CD4-positive, alpha-beta T cell treated with Interleukin-21 for 1 hour (primary cell): Measurements from ENCODE around the gene ECI1.

Experiments
- DNase-seq: peaks from one replicate; pipeline ENCODE4 v3.0.0-alpha.2; 2020

ECI1 gene

GRCh38 chr16:2194166-2194834, 57.1 kb downstream of the ECI1 start:
- DNase-seq, result no peak

- no peak for DNase-seq
These were observed 60.0 kb downstream of the ECI1 start for GRCh38 chr16:2191446-2191706.

- DNase-seq, result no peak
These were observed 60.5 kb downstream of the ECI1 start for GRCh38 chr16:2190659-2191445.

GRCh38 chr16:2190002-2190658, 61.3 kb downstream of the ECI1 start:
- DNase-seq, result no peak
